Measurements from ENCODE around the gene NDUFB10. TPM values are rescaled to one million over a fixed set of nuclear protein-coding genes. Genes with fewer than 3 reads are reported as not detected.
"Not testable (repeated sequence)": the region's sequence is repeated elsewhere in the genome, so short reads cannot be mapped to it uniquely, and the experiment has no call there.

Gene NDUFB10
- total RNA-seq, 1 donor from 2014 or later: 132 TPM

- no peaks in the 10 kb centered on the region for H3K9me3 Mint-ChIP-seq
- DNase-seq (ENCODE audit: low spot score): no peak
- no peaks in the 10 kb centered on the region for H3K36me3 Mint-ChIP-seq (ENCODE audit: low read depth)
- H3K4me1 Mint-ChIP-seq (ENCODE audit: low read depth): peaks cover 2% of the 10 kb centered on the region
- H3K27ac Mint-ChIP-seq: no peak overlapping the region
- intact Hi-C loops (cut with micrococcal nuclease): no loop called here
- H3K27me3 Mint-ChIP-seq (ENCODE audit: low read depth): no peaks in the 10 kb centered on the region
- no peak overlapping the region for H3K4me3 Mint-ChIP-seq (ENCODE audit: low read depth)
Measured at GRCh38 chr16:1932050-1933028, 27.0 kb upstream of the NDUFB10 start.

- no peaks in the 10 kb centered on the region for H3K9me3 Mint-ChIP-seq
- no peak for DNase-seq (ENCODE audit: low spot score)
Measured at GRCh38 chr16:1933097-1933661, 26.2 kb upstream of the NDUFB10 start.

DNA sequence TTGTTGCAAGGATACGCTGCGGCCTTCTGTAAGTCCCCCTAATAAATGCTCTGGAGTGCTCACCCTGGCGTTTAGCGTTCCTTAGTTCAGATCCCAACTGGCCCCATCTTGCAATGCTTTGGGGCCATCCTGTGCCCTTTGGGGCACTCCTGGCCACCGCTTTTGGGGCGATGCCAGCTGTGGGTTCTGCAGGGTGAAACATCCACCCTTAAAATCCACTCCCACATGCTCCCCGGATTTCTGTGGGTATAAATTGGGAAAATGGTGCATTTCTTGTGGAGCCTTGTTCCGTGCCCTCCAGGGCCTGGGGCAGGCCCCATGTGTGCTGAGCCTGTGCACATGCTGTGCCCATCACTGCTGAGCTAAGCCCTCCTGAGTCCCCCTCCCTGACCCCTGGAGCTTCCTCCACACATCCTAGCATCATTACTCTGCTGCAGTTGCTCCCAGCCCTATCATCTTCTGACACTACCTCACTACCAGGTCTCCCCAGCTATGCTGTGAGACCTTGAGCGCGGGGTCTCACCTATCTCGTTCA lies 22.3 kb upstream of the NDUFB10 start:
- H3K9me3 Mint-ChIP-seq: no peaks in the 10 kb centered on the region
- H3K27me3 Mint-ChIP-seq (ENCODE audit: low read depth): no peaks in the 10 kb centered on the region
- DNase-seq (ENCODE audit: low spot score): no peak
- no peak overlapping the region for H3K4me3 Mint-ChIP-seq (ENCODE audit: low read depth)
- peaks cover 11% of the 10 kb centered on the region for H3K36me3 Mint-ChIP-seq (ENCODE audit: low read depth)
- intact Hi-C loops (cut with micrococcal nuclease): no loop called here
- no peak overlapping the region for H3K27ac Mint-ChIP-seq
- H3K4me1 Mint-ChIP-seq (ENCODE audit: low read depth): peaks cover 5% of the 10 kb centered on the region

More at GRCh38 chr16:1933097-1933661, 26.2 kb upstream of the NDUFB10 start:
- Mint-ChIP-seq H3K27ac (no peak overlapping the region), H3K4me1 (ENCODE audit: low read depth) (peaks cover 2% of the 10 kb centered on the region), H3K4me3 (ENCODE audit: low read depth) (no peak overlapping the region), H3K27me3 (ENCODE audit: low read depth) (no peaks in the 10 kb centered on the region), H3K36me3 (ENCODE audit: low read depth) (peaks cover 4% of the 10 kb centered on the region)
- intact Hi-C loops (cut with micrococcal nuclease): no loop called here

DNA sequence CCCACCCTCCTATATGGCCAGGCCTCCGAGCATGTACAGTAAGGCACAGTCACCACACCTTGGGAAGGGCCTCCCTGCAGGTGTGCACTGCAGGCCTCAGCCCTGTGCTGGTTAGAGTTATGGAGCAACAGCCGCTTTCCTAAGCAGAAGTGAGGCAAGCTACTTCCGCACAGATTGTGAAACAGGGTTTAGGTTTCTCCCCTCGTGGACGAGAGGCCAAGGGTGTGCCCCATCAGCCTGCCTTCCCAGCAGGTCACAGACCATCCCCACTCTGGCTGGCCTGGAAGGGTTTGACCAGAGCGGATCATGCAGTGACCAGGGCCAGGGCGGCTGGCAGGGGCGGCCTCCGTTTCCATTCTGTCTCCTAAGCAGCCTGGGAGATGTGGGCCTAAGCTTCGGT lies 21.0 kb upstream of the NDUFB10 start:
- H3K9me3 Mint-ChIP-seq: no peaks in the 10 kb centered on the region
- peaks cover 8% of the 10 kb centered on the region for H3K4me1 Mint-ChIP-seq (ENCODE audit: low read depth)
- H3K36me3 Mint-ChIP-seq (ENCODE audit: low read depth): peaks cover 11% of the 10 kb centered on the region
- intact Hi-C loops (cut with micrococcal nuclease): no loop called here
- no peaks in the 10 kb centered on the region for H3K27me3 Mint-ChIP-seq (ENCODE audit: low read depth)
- no peak overlapping the region for H3K4me3 Mint-ChIP-seq (ENCODE audit: low read depth)
- H3K27ac Mint-ChIP-seq: no peak overlapping the region
- DNase-seq (ENCODE audit: low spot score): no peak

DNA sequence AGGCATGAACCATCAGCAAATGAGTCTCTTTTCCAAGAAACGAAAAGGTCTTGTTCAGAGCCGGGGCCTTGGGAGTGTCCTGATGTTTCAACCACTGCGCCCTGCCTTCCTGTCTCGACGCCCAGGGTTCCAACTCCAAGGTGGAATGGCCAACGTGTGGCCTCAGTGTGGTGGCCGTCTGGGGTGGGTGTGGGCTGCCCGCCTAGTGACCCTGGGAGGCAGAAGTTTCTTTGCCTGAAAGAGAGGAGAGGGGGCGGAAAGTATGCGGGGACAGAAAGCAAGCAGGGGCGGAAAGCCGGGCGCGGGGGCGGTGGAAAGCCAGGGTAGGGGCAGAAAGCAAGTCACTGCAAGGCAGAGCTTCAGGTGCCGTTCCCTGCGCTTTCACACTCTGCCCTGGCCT lies 20.4 kb upstream of the NDUFB10 start:
- no peak overlapping the region for H3K4me3 Mint-ChIP-seq (ENCODE audit: low read depth)
- peaks cover 11% of the 10 kb centered on the region for H3K36me3 Mint-ChIP-seq (ENCODE audit: low read depth)
- no peaks in the 10 kb centered on the region for H3K9me3 Mint-ChIP-seq
- H3K27me3 Mint-ChIP-seq (ENCODE audit: low read depth): no peaks in the 10 kb centered on the region
- intact Hi-C loops (cut with micrococcal nuclease): no loop called here
- H3K4me1 Mint-ChIP-seq (ENCODE audit: low read depth): peaks cover 10% of the 10 kb centered on the region
- no peak for DNase-seq (ENCODE audit: low spot score)
- H3K27ac Mint-ChIP-seq: no peak overlapping the region

DNA sequence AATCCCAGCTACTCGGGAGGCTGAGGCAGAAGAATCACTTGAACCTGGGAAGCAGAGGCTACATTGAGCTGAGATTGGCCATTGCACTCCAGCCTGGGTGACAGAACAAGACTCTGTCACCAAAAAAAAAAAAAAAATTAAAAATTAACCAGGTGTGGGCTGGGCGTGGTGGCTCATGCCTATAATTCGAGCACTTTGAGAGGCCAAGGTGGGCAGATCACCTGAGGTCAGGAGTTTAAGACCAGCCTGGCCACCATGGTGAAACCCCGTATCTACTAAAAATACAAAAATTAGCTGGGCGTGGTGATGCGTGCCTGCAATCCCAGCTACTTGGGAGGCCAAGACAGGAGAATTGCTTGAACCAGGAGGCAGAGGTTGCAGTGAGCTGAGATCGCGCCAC lies 19.5 kb upstream of the NDUFB10 start:
- Mint-ChIP-seq H3K4me1 (ENCODE audit: low read depth) (peaks cover 15% of the 10 kb centered on the region), H3K36me3 (ENCODE audit: low read depth) (peaks cover 11% of the 10 kb centered on the region)
- not testable (repeated sequence) for H3K9me3 Mint-ChIP-seq; H3K4me3 Mint-ChIP-seq (ENCODE audit: low read depth); H3K27ac Mint-ChIP-seq; H3K27me3 Mint-ChIP-seq (ENCODE audit: low read depth); DNase-seq (ENCODE audit: low spot score)
- intact Hi-C loops (cut with micrococcal nuclease): loop anchor here (5.0 kb wide), 2 partner anchors 83 to 202 kb away; no protein-coding TSS in a partner anchor

DNA sequence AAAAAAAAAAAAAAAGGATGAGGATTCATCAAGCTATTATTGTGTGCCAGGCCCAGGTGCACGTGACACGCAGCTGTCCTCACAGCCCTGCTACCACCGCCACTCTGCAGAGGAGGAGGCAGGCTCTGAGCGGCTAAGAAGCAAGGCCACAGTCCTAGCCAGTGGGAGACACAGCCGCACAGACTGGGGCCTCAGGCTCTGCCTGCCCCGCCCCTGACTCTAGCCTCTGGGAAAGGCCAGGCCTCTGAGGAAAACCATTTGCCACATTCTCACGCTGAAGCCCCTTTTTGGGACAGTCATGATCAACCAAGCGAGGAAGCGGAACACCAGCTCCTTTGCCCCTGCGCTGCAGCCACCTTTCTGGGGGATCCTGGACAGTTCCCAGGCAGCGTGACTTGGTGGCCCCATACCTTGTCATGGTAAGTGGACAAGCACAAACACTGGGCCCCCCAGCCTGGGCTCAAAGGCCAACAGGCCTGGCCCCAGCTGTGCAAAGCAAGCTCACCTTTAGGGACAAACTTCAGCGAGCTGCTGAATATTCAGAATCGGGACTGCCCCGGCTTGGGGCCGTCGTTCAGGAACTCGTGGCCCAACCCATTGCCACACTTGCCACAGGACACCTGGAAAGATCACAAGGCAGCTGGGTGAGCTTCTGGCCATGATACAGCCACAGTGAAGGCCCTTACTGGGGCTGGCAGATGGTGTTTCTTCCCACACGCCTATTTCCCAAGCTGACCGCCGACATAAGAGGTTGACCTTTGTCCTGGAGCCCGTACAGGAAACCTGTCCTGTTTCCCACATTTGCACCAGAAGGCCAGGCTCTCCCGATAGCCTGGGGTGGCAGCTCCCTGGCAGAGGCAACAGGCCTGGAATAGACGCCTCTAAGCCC lies 18.8 kb upstream of the NDUFB10 start:
- intact Hi-C loops (cut with micrococcal nuclease): loop anchor here (5.0 kb wide), 2 partner anchors 83 to 202 kb away; no protein-coding TSS in a partner anchor
- Mint-ChIP-seq H3K27me3 (ENCODE audit: low read depth) (no peaks in the 10 kb centered on the region), H3K27ac (no peak overlapping the region), H3K36me3 (ENCODE audit: low read depth) (peaks cover 11% of the 10 kb centered on the region), H3K4me3 (ENCODE audit: low read depth) (peak overlapping the region; percentile 21), H3K4me1 (ENCODE audit: low read depth) (peaks cover 15% of the 10 kb centered on the region), H3K9me3 (no peaks in the 10 kb centered on the region)
- no peak for DNase-seq (ENCODE audit: low spot score)

GRCh38 chr16:1941162-1942046 lies 17.9 kb upstream of the NDUFB10 start:
- peaks cover 11% of the 10 kb centered on the region for H3K36me3 Mint-ChIP-seq (ENCODE audit: low read depth)
- no peaks in the 10 kb centered on the region for H3K27me3 Mint-ChIP-seq (ENCODE audit: low read depth)
- intact Hi-C loops (cut with micrococcal nuclease): loop anchor here (5.0 kb wide), 2 partner anchors 84 to 201 kb away; no protein-coding TSS in a partner anchor
- H3K27ac Mint-ChIP-seq: no peak overlapping the region
- peaks cover 15% of the 10 kb centered on the region for H3K4me1 Mint-ChIP-seq (ENCODE audit: low read depth)
- H3K4me3 Mint-ChIP-seq (ENCODE audit: low read depth): peak overlapping the region; percentile 90
- H3K9me3 Mint-ChIP-seq: no peaks in the 10 kb centered on the region
- no peak for DNase-seq (ENCODE audit: low spot score)

DNA sequence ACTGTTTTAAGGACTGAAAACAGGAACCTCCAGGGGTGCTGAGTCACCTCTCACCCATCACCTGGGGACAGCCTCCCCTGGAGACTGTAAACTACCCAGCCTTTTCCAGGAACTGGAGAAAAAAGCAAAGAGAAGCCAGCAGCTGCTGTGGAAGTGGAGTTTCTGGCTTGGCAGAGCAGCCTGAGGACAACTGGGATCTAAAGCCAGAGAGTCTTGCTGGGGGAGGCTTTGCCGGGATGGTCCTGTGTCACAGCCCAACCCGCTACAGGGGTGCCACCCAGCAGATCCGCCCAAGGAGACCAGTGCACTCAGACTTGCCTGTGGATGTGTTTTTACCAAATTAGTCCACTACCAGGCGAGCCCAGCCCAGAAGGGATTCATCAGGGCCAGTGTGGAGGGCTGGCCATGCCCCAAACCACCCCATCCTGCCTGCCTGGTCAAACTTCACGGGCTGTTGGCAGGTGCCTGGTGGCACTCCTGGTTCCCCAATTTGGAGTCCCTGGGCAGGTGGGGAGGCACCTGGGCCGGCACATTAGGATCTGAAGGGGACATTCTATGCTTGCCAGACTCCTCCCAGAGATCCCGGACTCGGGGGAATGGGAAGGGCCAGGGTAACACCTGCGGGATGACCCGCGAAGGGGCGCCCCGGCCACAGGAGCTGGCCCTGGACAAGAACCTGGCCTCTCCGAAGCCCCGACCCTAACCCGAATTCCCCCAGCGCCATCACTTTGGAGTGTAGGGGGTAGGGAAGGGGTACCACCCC lies 17.1 kb upstream of the NDUFB10 start:
- Mint-ChIP-seq H3K4me3 (ENCODE audit: low read depth) (peak overlapping the region; percentile 90), H3K27ac (peak overlapping the region; percentile 82), H3K4me1 (ENCODE audit: low read depth) (peaks cover 15% of the 10 kb centered on the region), H3K9me3 (no peaks in the 10 kb centered on the region), H3K36me3 (ENCODE audit: low read depth) (peaks cover 11% of the 10 kb centered on the region), H3K27me3 (ENCODE audit: low read depth) (no peaks in the 10 kb centered on the region)
- intact Hi-C loops (cut with micrococcal nuclease): loop anchor here (5.0 kb wide), 2 partner anchors 85 to 200 kb away; no protein-coding TSS in a partner anchor
- DNase-seq (ENCODE audit: low spot score): no peak

DNA sequence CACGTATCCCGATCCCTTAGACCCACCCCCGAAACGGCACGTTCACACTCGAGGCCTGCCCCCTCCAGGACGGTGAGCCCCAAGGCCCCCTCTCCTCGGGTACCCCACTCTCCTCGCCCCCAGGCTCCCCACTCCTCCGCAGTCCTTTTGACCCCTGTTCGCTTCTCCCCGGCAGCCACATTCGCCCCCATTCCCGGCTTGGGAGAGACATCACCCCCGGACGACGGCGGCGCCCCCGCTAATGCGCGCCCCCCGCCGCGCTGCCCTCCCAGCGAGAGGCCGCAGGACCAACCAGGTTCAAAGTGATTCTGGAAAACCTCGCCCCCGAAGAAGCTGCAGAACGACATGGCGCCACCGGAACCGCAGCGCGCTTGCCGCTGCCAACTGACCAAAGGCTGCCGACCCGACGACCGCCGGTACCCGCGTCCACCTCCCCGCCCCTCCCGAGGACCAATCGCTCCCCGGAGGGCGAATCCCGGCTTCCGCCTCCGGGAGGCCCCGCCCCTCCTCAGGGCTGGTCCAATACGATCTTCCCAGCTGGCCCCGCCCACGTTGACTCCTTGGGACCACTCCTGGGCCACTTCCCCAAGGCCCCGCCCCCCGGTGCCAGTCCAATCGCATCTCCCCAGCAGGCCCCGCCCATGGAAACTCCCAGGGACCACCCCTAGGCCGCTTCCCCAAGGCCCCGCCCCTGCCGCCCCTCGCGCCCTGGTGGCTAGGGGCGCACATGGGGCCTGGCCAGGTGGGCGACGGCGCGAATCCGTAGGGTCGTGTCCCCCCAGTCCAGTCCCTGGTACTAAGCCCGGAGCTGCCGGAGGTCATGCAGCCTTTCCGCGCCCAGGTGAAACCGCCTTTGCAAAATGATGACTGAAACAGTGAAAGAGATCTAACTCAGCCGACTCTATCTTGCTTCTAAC lies 16.3 kb upstream of the NDUFB10 start, which contains the start of gene MSRB1:
TSS of gene MSRB1 (minus strand) at position 390 of the 917 bp plus-strand sequence. CDS start at position 347, 43 bp downstream.
- Mint-ChIP-seq H3K9me3 (no peaks in the 10 kb centered on the region), H3K4me3 (ENCODE audit: low read depth) (peak within 1 kb of the TSS; percentile 90), H3K27me3 (ENCODE audit: low read depth) (no peaks in the 10 kb centered on the region), H3K27ac (peak within 1 kb of the TSS; percentile 82), H3K36me3 (ENCODE audit: low read depth) (peaks cover 9% of the 10 kb centered on the region), H3K4me1 (ENCODE audit: low read depth) (peaks cover 15% of the 10 kb centered on the region)
- intact Hi-C loops (cut with micrococcal nuclease): loop anchor here (1.0 to 5.0 kb wide), 3 partner anchors 16 to 199 kb away; partner anchors contain the start of gene NDUFB10
- peak; percentile 99 for DNase-seq (ENCODE audit: low spot score)
